Trophoblast cell (in vitro differentiated cells and primary cell): ENCODE results near the gene XAB2.

Experiments used
- DNase-seq, 2 donors: peaks; one replicate each; pipeline ENCODE4 v3.0.0-alpha.2; 2016
- H2AFZ ChIP-seq: 2 replicates; pipeline ENCODE4 v1.6.1; 2013; ENCODE audit warnings: low read length, moderate library complexity, mild to moderate bottlenecking; ENCODE audit not compliant: insufficient read depth, poor library complexity
- H2AK5ac ChIP-seq: 2 replicates; pipeline ENCODE4 v1.6.1; 2013; ENCODE audit warnings: mild to moderate bottlenecking, low read length
- H2BK120ac ChIP-seq: 2 replicates; pipeline ENCODE4 v1.6.1; 2013; ENCODE audit warnings: low read length, mild to moderate bottlenecking, moderate library complexity; ENCODE audit not compliant: insufficient read depth, poor library complexity
- H2BK12ac ChIP-seq: 2 replicates; pipeline ENCODE4 v1.6.1; 2013; ENCODE audit warnings: mild to moderate bottlenecking, low read length, moderate library complexity
- H2BK5ac ChIP-seq: 2 replicates; pipeline ENCODE4 v1.6.1; 2013; ENCODE audit warnings: low read length, low read depth, moderate library complexity, mild to moderate bottlenecking; ENCODE audit not compliant: poor library complexity
- H3K14ac ChIP-seq: 2 replicates; pipeline ENCODE4 v1.6.1; 2013; ENCODE audit warnings: mild to moderate bottlenecking, low read length
- H3K18ac ChIP-seq: 2 replicates; pipeline ENCODE4 v1.6.1; 2013; ENCODE audit warnings: mild to moderate bottlenecking, low read length
- H3K23ac ChIP-seq: 2 replicates; pipeline ENCODE4 v1.6.1; 2013; ENCODE audit warnings: low read length
- H3K27ac ChIP-seq: 2 replicates; pipeline ENCODE4 v1.5.1; 2013; ENCODE audit warnings: low read depth, mild to moderate bottlenecking, inconsistent platforms, low read length, moderate library complexity
- H3K27me3 ChIP-seq: 2 replicates; pipeline ENCODE4 v1.6.1; 2013; ENCODE audit warnings: inconsistent platforms, mild to moderate bottlenecking, low read length, moderate library complexity; ENCODE audit not compliant: insufficient read depth
- H3K36me3 ChIP-seq, 2 experiments: 1 replicate in 1 of 2; 2 replicates in 1 of 2; pipeline ENCODE4 v1.6.1; 2013; ENCODE audit warnings: low read length in 2 of 2, mild to moderate bottlenecking in 2 of 2, moderate library complexity in 1 of 2; ENCODE audit not compliant: insufficient read depth in 2 of 2, control insufficient read depth in 1 of 2
- H3K4ac ChIP-seq: 2 replicates; pipeline ENCODE4 v1.6.1; 2013; ENCODE audit warnings: low read depth, mild to moderate bottlenecking, low read length, moderate library complexity
- H3K4me1 ChIP-seq, 2 experiments: 1 replicate in 1 of 2; 2 replicates in 1 of 2; pipeline ENCODE4 v1.6.1; 2013; ENCODE audit warnings: low read length in 2 of 2, mild to moderate bottlenecking in 2 of 2, moderate library complexity in 1 of 2; ENCODE audit not compliant: insufficient read depth in 2 of 2, control insufficient read depth in 1 of 2
- H3K4me2 ChIP-seq: 2 replicates; pipeline ENCODE4 v1.6.1; 2013; ENCODE audit warnings: inconsistent platforms, mild to moderate bottlenecking, low read length, moderate library complexity
- H3K4me3 ChIP-seq: 2 replicates; pipeline ENCODE4 v1.5.1; 2013; ENCODE audit warnings: mild to moderate bottlenecking, low read depth, low read length, inconsistent platforms
- H3K79me1 ChIP-seq: one replicate; pipeline ENCODE4 v1.6.1; 2013; ENCODE audit warnings: low read length
- H3K79me2 ChIP-seq: 2 replicates; pipeline ENCODE4 v1.6.1; 2013; ENCODE audit warnings: low read length, mild to moderate bottlenecking; ENCODE audit not compliant: control insufficient read depth, insufficient read depth, poor library complexity
- H3K9ac ChIP-seq: 2 replicates; pipeline ENCODE4 v1.6.1; 2013; ENCODE audit warnings: mild to moderate bottlenecking, low read length
- H3K9me3 ChIP-seq: 2 replicates; pipeline ENCODE4 v1.6.1; 2013; ENCODE audit warnings: low read depth, mild to moderate bottlenecking, control low read depth, inconsistent platforms, low read length; ENCODE audit not compliant: insufficient read depth
- H4K12ac ChIP-seq: 2 replicates; pipeline ENCODE4 v1.6.1; 2013; ENCODE audit warnings: low read depth, mild to moderate bottlenecking, low read length, moderate library complexity
- H4K8ac ChIP-seq: 2 replicates; pipeline ENCODE4 v1.6.1; 2013; ENCODE audit warnings: low read depth, mild to moderate bottlenecking, low read length, moderate library complexity
- H4K91ac ChIP-seq: one replicate; pipeline ENCODE4 v1.6.1; 2013; ENCODE audit warnings: low read depth, mild to moderate bottlenecking, low read length, moderate library complexity
- WGBS: extraction: QIAGEN DNeasy Blood & Tissue Kit; methylation state at CpG from one replicate; pipeline ENCODE4 v1.1.7; 2013; ENCODE audit warnings: missing lambda C conversion rate; ENCODE audit not compliant: insufficient read length, insufficient coverage; ENCODE audit errors: extremely low coverage; 5-methylcytosine and 5-hydroxymethylcytosine counted together

XAB2 gene

DNA sequence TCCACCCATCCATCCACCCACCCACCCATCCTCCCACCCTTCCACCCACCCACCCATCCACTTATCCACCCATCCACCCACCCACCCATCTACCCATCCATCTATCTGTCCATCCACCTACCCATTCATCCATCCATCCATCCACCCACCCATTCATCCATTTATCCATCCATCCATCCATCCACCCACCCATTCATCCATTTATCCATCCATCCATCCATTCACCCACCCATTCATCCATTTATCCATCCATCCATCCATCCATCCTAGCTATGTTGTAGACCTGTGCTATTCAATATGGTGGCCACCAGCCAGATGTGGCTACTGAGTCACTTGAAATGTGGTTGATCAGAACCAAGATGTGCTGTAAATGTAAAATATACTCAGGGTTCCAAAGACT lies 28.6 kb downstream of the XAB2 start:
- DNase-seq: no peak
- no peak overlapping the region for H4K91ac ChIP-seq
- H3K18ac ChIP-seq: no peak overlapping the region
- peaks cover 3% of the 10 kb centered on the region for H3K79me2 ChIP-seq
- no peak overlapping the region for H4K12ac ChIP-seq
- H2BK120ac ChIP-seq: no peak overlapping the region
- H3K27me3 ChIP-seq: no peaks in the 10 kb centered on the region
- peaks cover 4% of the 10 kb centered on the region for H3K79me1 ChIP-seq
- H4K8ac ChIP-seq: no peak overlapping the region
- peaks cover 6 to 10% of the 10 kb centered on the region in 2 experiments for H3K4me1 ChIP-seq
- no peak overlapping the region for H3K4me3 ChIP-seq
- H3K4me2 ChIP-seq: no peak overlapping the region
- no peak overlapping the region for H2AFZ ChIP-seq
- no peaks in the 10 kb centered on the region for H3K9me3 ChIP-seq
- no peak overlapping the region for H3K9ac ChIP-seq
- no peaks in the 10 kb centered on the region for H3K36me3 ChIP-seq
- no peak overlapping the region for H2BK5ac ChIP-seq
- H2BK12ac ChIP-seq: no peak overlapping the region
- H3K4ac ChIP-seq: no peak overlapping the region
- no peak overlapping the region for H3K23ac ChIP-seq
- H2AK5ac ChIP-seq: no peak overlapping the region
- no peak overlapping the region for H3K14ac ChIP-seq
- no peak overlapping the region for H3K27ac ChIP-seq

GRCh38 chr19:7598180-7598579 lies 31.2 kb downstream of the XAB2 start:
- Histone ChIP-seq H3K4me3 (no peak overlapping the region), H3K27ac (no peak overlapping the region), H2BK12ac (no peak overlapping the region), H3K36me3 (no peaks in the 10 kb centered on the region), H3K9ac (no peak overlapping the region), H3K23ac (no peak overlapping the region), H2AK5ac (no peak overlapping the region), H3K4ac (no peak overlapping the region), H3K79me2 (peaks cover 3% of the 10 kb centered on the region), H4K8ac (no peak overlapping the region), H3K4me1 (peaks cover 6 to 10% of the 10 kb centered on the region in 2 experiments), H3K14ac (no peak overlapping the region), H2BK120ac (no peak overlapping the region), H3K18ac (no peak overlapping the region), H2AFZ (no peak overlapping the region), H3K9me3 (no peaks in the 10 kb centered on the region), H3K79me1 (peaks cover 4% of the 10 kb centered on the region), H2BK5ac (no peak overlapping the region), H4K12ac (no peak overlapping the region), H3K27me3 (no peaks in the 10 kb centered on the region), H3K4me2 (no peak overlapping the region), H4K91ac (no peak overlapping the region)
- no peak for DNase-seq
- no CpG with 5 or more reads among the region's 6 CpGs for WGBS

DNA sequence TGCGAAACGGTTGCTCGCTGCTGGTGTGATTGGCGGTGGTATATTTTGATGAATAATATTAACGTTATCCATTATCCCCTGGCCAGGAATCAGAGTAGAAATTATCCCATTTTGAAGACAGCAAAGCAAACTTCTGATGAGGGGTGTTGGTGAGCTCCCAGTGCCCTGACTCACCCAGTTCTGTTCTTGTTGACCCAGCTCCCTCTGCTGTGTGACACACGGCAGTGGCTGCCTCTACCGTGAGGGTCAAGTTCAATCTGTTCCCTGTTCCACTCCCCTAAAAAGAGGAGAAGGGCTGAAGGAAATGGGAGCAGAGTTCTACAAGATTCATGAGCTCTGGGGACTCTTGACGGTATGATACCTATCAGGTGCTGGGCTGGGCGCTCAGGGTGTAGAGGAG lies 31.7 kb downstream of the XAB2 start:
- no peak overlapping the region for H4K12ac ChIP-seq

DNA sequence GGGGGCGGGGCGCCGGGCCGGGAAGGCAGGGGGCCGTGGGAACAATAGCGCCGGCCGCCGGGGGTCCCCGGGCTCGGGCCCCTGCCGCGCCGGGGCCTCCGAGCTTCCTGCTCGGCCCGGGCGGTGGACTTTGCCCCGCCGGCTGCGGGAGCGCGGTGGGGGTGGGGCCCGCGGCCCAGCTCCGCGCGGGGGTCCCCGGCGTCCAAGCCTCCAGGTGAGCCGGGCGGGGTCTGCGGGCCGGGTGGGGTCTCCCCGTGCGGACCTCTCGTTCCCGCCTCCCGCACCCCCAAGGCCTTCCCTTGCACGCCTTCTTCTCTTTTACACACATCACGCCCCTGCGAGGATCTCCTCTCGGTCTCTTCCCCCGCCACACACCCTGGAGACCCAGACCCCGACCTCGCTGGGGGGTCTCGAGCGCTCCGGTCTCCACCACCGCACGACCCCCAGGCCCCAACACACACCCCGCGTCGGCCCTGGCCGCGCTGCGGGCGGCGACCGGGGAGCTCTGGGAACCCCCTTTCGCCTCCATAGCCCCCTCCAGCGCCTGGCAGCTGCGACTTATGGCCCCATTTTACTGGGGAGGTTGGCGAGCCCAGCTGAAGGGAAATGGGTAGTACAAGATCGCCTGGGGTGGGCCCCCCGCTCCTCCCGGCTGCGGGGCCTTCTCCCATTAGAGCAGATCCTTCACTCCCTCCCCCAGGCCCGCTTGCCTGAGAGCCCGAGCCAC lies 33.0 kb downstream of the XAB2 start:
- H3K79me1 ChIP-seq: peaks cover 4% of the 10 kb centered on the region
- peaks cover 6 to 8% of the 10 kb centered on the region in 2 experiments for H3K4me1 ChIP-seq
- H2AFZ ChIP-seq: peak overlapping the region; percentile 49
- H3K27ac ChIP-seq: no peak overlapping the region
- H3K14ac ChIP-seq: peak overlapping the region; percentile 40
- no peaks in the 10 kb centered on the region for H3K9me3 ChIP-seq
- no peak for DNase-seq
- H2BK120ac ChIP-seq: peak overlapping the region; percentile 24
- H4K8ac ChIP-seq: peak overlapping the region; percentile 58
- H3K4me2 ChIP-seq: peak overlapping the region; percentile 89
- peak overlapping the region; percentile 30 for H3K18ac ChIP-seq
- H3K27me3 ChIP-seq: no peaks in the 10 kb centered on the region
- H2BK5ac ChIP-seq: no peak overlapping the region
- H3K79me2 ChIP-seq: peaks cover 3% of the 10 kb centered on the region
- peak overlapping the region; percentile 5 for H4K91ac ChIP-seq
- no peak overlapping the region for H3K23ac ChIP-seq
- peak overlapping the region; percentile 59 for H2AK5ac ChIP-seq
- peak overlapping the region; percentile 72 for H4K12ac ChIP-seq
- WGBS: no CpG with 5 or more reads among the region's 70 CpGs
- peak overlapping the region; percentile 70 for H3K4ac ChIP-seq
- no peaks in the 10 kb centered on the region for H3K36me3 ChIP-seq
- peak overlapping the region; percentile 83 for H3K4me3 ChIP-seq
- H3K9ac ChIP-seq: peak overlapping the region; percentile 19
- no peak overlapping the region for H2BK12ac ChIP-seq

More for the DNA sequence above, 31.7 kb downstream of the XAB2 start:
- Histone ChIP-seq H2BK12ac (no peak overlapping the region), H3K4me1 (peaks cover 6 to 8% of the 10 kb centered on the region in 2 experiments), H4K8ac (no peak overlapping the region), H2AFZ (no peak overlapping the region), H3K27me3 (no peaks in the 10 kb centered on the region), H3K14ac (no peak overlapping the region), H3K9me3 (no peaks in the 10 kb centered on the region), H2BK5ac (no peak overlapping the region), H3K79me1 (peaks cover 4% of the 10 kb centered on the region), H3K79me2 (peaks cover 3% of the 10 kb centered on the region), H3K4me2 (no peak overlapping the region), H3K4me3 (no peak overlapping the region), H2AK5ac (no peak overlapping the region), H3K27ac (no peak overlapping the region), H3K9ac (no peak overlapping the region), H3K36me3 (no peaks in the 10 kb centered on the region), H4K91ac (no peak overlapping the region), H3K18ac (no peak overlapping the region), H3K4ac (no peak overlapping the region), H2BK120ac (no peak overlapping the region), H3K23ac (no peak overlapping the region)
- DNase-seq: no peak
- no CpG with 5 or more reads among the region's 9 CpGs for WGBS
